GM12878 (cell line): ENCODE measurements around the gene CACNA2D4. TPM values are rescaled to one million over a fixed set of nuclear protein-coding genes. Genes with fewer than 3 reads are reported as not detected.

ENCODE experiments used
- ATAC-seq: fragments of 200-7000 bp; cut with Tn5 transposase; 3 replicates; pipeline ENCODE4 v1.9.1; 2020; ENCODE audit warnings: mild to moderate bottlenecking, moderate library complexity
- BruUV-seq: library from RNA; stranded (reverse); fragments of 400-500 nt; replicated peaks from 2 replicates; lab custom pipeline; 2021; lab: Mats Ljungman, UMichigan
- CTCF ChIA-PET: fragments of 300-600 bp; sonication (Branson Sonifier 250); formaldehyde crosslinking; extraction: SDS; loops from one replicate; lab custom pipeline; 2021; ENCODE audit warnings: inconsistent platforms; lab: Yijun Ruan, JAX
- POLR2A ChIA-PET: fragments of 350-600 bp; formaldehyde crosslinking; extraction: SDS; loops from one replicate; lab custom pipeline; 2021; ENCODE audit warnings: inconsistent platforms; lab: Charles Lee
- RAD21 ChIA-PET: fragments of 300-600 bp; sonication (Branson Sonifier 250); formaldehyde crosslinking; loops from one replicate; lab custom pipeline; 2023; ENCODE audit warnings: antibody characterized with exemption; ENCODE audit not compliant: unreplicated experiment; lab: Charles Lee
- SMC1A ChIA-PET: fragments of 300-600 bp; sonication (Branson Sonifier 250); formaldehyde crosslinking; loops from one replicate; lab custom pipeline; 2023; ENCODE audit not compliant: unreplicated experiment, uncharacterized antibody; lab: Charles Lee
- DNase-seq: peaks from one replicate; pipeline ENCODE4 v3.0.0-alpha.2; 2011; ENCODE audit warnings: low read depth, low spot score
- FAIRE-seq: peaks from 3 replicates; lab custom pipeline; 2011; peaks lifted over from hg19 to GRCh38; lab: Jason Lieb, UNC
- H2AFZ ChIP-seq: 2 replicates; pipeline ENCODE4 v1.6.0; 2011; ENCODE audit warnings: low read depth, low read length, control low read depth; ENCODE audit not compliant: control insufficient read depth
- H3K27ac ChIP-seq: 2 replicates; pipeline ENCODE4 v1.5.1; 2011; ENCODE audit warnings: control low read depth; ENCODE audit not compliant: control insufficient read depth, insufficient read depth
- H3K27me3 ChIP-seq, 2 experiments: replicated peaks in 1 of 2; 2 replicates each; pipeline versions ENCODE4 v1.6.0 to v1.6.1; 2011; ENCODE audit warnings: low read length in 1 of 2; ENCODE audit not compliant: control insufficient read depth in 2 of 2, insufficient read depth in 2 of 2
- H3K36me3 ChIP-seq, 2 experiments: 2 replicates each; pipeline ENCODE4 v1.5.1; 2011; ENCODE audit warnings: low read length in 1 of 2; ENCODE audit not compliant: control insufficient read depth in 2 of 2, insufficient read depth in 2 of 2
- H3K4me1 ChIP-seq: 2 replicates; pipeline ENCODE4 v1.6.1; 2011; ENCODE audit warnings: mild to moderate bottlenecking, low read length, moderate library complexity, mixed read lengths; ENCODE audit not compliant: control insufficient read depth, insufficient read depth
- H3K4me2 ChIP-seq: 2 replicates; pipeline ENCODE4 v1.6.0; 2011; ENCODE audit warnings: control low read depth; ENCODE audit not compliant: control insufficient read depth, insufficient read depth
- H3K4me3 ChIP-seq: fragments of 200-600 bp; sonication (generic); 2 replicates; pipeline ENCODE4 v1.5.1; 2016
- H3K79me2 ChIP-seq: 2 replicates; pipeline ENCODE4 v1.6.0; 2011; ENCODE audit warnings: low read length; ENCODE audit not compliant: control insufficient read depth, insufficient read depth
- H3K9ac ChIP-seq: 2 replicates; pipeline ENCODE4 v1.8.0; 2011; ENCODE audit warnings: low read length, control low read depth, mixed read lengths; ENCODE audit not compliant: control insufficient read depth, insufficient read depth
- H3K9me3 ChIP-seq: replicated peaks from 3 replicates; pipeline ENCODE4 v1.5.1; 2011; ENCODE audit warnings: mild to moderate bottlenecking, low read length; ENCODE audit not compliant: control insufficient read depth, insufficient read depth
- H4K20me1 ChIP-seq: 2 replicates; pipeline ENCODE4 v1.6.0; 2011; ENCODE audit not compliant: control insufficient read depth, insufficient read depth
- CREB1 ChIP-seq: IDR thresholded peaks from 2 replicates; pipeline ENCODE4 v1.6.1; 2012; ENCODE audit warnings: low read depth, mild to moderate bottlenecking, inconsistent platforms
- CREM ChIP-seq: IDR thresholded peaks from 2 replicates; pipeline ENCODE4 v1.6.1; 2014; ENCODE audit warnings: antibody characterized with exemption, low read depth
- DPF2 ChIP-seq: fragments of 450-650 bp; IDR thresholded peaks from 2 replicates; pipeline ENCODE4 v1.6.1; 2017; ENCODE audit warnings: mild to moderate bottlenecking
- E2F4 ChIP-seq: IDR thresholded peaks from 2 replicates; pipeline ENCODE4 v1.6.1; 2012; ENCODE audit warnings: low read depth, low read length, improper control_type of control experiment
- ETV6 ChIP-seq, 2 experiments: fragments of 450-650 bp in 1 of 2; IDR thresholded peaks in 1 of 2; conservative IDR thresholded peaks in 1 of 2; 2 replicates each; pipeline ENCODE4 v1.6.1; 2014; ENCODE audit warnings: antibody characterized with exemption in 1 of 2, borderline replicate concordance in 1 of 2, low read depth in 1 of 2, mild to moderate bottlenecking in 1 of 2, moderate library complexity in 1 of 2
- MEF2B ChIP-seq: fragments of 450-650 bp; IDR thresholded peaks from 2 replicates; pipeline ENCODE4 v1.6.1; 2018; ENCODE audit warnings: mild to moderate bottlenecking, moderate library complexity; ENCODE audit not compliant: partially characterized antibody, poor library complexity, severe bottlenecking
- PAX8 ChIP-seq: fragments of 450-650 bp; IDR thresholded peaks from 2 replicates; pipeline ENCODE4 v1.6.1; 2017; ENCODE audit warnings: mild to moderate bottlenecking, moderate library complexity
- PML ChIP-seq: IDR thresholded peaks from 2 replicates; pipeline ENCODE4 v1.6.1; 2012; ENCODE audit warnings: low read length, inconsistent platforms
- POU2F2 ChIP-seq: IDR thresholded peaks from 3 replicates; pipeline ENCODE4 v1.6.1; 2011; ENCODE audit warnings: low read depth, mild to moderate bottlenecking, low read length, borderline replicate concordance
- RBBP5 ChIP-seq: fragments of 200-600 bp; sonication (generic); conservative IDR thresholded peaks from 2 replicates; pipeline ENCODE4 v1.6.1; 2016
- SPI1 ChIP-seq: IDR thresholded peaks from 2 replicates; pipeline ENCODE4 v1.6.1; 2011; ENCODE audit warnings: low read depth, mild to moderate bottlenecking, low read length, moderate library complexity, borderline replicate concordance; ENCODE audit not compliant: insufficient read depth
- TCF3 ChIP-seq: IDR thresholded peaks from 2 replicates; pipeline ENCODE4 v1.6.1; 2012; ENCODE audit warnings: low read depth, mild to moderate bottlenecking, low read length, borderline replicate concordance; ENCODE audit not compliant: insufficient read depth
- WGBS: methylation state at CpG from one replicate; pipeline ENCODE4 v1.1.6; 2016; ENCODE audit warnings: low lambda C conversion rate; ENCODE audit not compliant: insufficient replicate concordance, insufficient coverage; ENCODE audit errors: missing lambda C conversion rate; 5-methylcytosine and 5-hydroxymethylcytosine counted together
- in situ Hi-C: fragments of 300-500 bp; cut with MboI; formaldehyde crosslinking; loops from 9 replicates; pipeline ENCODE4 v1.14.3; 2018; ENCODE audit warnings: mixed read lengths
- intact Hi-C: fragments of 100-400 bp; cut with micrococcal nuclease; formaldehyde crosslinking; loops from one replicate; pipeline ENCODE4 v1.14.2; 2022; ENCODE audit not compliant: unreplicated experiment
- polyA plus RNA-seq, 11 experiments: library from polyadenylated mRNA; depleted of rRNA in 4 of 11; unstranded in 6 of 11; stranded (reverse) in 5 of 11; fragments of >200 nt; fragmentation: Nextera tagmentation in 4 of 11; fragmentation: Illumina TruSeq in 1 of 11; extraction: Ambion mirVana in 4 of 11; extraction: Trizol in 1 of 11; gene quantifications; 1 replicate in 1 of 11; 2 replicates in 10 of 11; pipeline versions ENCODE4 v1.2.1 to v1.2.3, GENCODE V29; 2011 to 2016; ENCODE audit warnings: inconsistent platforms in 2 of 11, missing spikeins in 2 of 11, low read depth in 1 of 11
- total RNA-seq, 4 experiments: library from RNA; depleted of rRNA in 3 of 4; stranded (reverse); fragments of >200 nt in 3 of 4; fragmentation: Illumina TruSeq in 1 of 4; extraction: Trizol in 1 of 4; gene quantifications; 2 replicates each; pipeline versions ENCODE4 v1.2.1 to v1.2.3, GENCODE V29; 2013 to 2021
- TF ChIP-seq, protein P1 (sequence below): IDR thresholded peaks from 2 replicates; pipeline ENCODE4 v1.6.1; 2012; ENCODE audit warnings: low read depth, low read length, improper control_type of control experiment
- TF ChIP-seq, protein P2 (sequence below): fragments of 450-650 bp; formaldehyde crosslinking; IDR thresholded peaks from 2 replicates; pipeline ENCODE4 v1.5.0; 2022; ENCODE audit warnings: mild to moderate bottlenecking, missing genetic modification characterization

Gene CACNA2D4
- total and polyA plus RNA-seq, 10 of the 15 experiments (the other 5 are each of a cell fraction or from before 2014, with no cell fraction given), result 0.03 to 1.0 (median 0.65) TPM

DNA sequence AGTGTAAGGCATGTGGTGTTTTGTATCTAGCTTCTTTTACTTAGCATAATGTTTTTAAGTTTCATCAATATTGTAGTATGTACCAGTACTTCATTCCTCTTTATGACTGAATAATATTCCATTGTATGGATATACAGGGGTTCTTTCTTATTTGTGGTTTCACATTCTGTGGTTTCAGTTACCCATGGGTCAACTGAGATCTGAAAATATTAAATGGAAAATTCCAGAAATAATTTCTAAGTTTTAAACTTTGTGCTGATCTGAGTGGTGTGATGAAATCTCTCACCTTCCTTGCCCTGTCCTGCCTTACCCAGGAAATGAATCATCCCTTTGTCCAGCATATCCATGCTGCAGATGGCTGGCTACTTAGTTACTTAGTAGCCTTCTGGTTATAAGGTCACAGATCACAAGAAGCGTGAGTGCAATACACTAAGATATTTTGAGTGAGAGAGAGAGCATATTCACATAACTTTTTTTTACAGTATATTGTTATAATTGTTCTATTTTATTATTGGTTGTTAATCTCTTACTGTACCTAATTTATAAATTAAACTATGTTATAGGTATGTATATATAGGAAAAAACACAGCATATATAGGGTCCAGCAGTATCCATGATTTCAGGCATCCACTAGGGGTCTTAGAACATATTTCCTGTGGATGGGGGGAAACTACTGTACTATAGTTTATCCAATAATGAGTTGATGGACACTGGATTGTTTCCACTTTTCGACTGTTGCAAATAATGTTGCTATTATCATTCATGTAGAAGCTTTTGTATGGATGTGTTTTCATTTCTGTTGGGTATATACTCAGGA is 157.7 kb downstream of the CACNA2D4 start (continued):
- TF ChIP-seq, protein P1, sequence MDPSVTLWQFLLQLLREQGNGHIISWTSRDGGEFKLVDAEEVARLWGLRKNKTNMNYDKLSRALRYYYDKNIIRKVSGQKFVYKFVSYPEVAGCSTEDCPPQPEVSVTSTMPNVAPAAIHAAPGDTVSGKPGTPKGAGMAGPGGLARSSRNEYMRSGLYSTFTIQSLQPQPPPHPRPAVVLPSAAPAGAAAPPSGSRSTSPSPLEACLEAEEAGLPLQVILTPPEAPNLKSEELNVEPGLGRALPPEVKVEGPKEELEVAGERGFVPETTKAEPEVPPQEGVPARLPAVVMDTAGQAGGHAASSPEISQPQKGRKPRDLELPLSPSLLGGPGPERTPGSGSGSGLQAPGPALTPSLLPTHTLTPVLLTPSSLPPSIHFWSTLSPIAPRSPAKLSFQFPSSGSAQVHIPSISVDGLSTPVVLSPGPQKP, result no peak
- TF ChIP-seq, all 136 proteins: peak for 0

DNA sequence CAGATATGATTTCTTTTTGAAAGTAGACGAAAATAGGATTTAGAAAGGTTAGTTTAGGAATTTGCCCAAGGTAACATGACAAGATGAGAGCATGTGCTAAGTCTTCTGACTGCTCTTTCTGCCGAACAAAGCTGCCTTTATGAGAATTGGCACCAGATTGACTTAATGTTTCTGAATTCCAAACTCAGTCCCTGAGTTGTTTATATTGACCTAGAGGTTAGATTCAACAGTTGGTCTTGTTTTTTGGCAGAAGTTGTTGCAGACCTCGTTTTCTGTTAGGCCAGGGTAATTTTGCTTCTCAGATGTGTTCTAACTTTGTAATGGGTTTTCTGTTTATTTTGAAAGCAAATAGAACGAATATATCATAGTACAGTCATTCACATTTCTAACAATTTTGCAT is 159.6 kb downstream of the CACNA2D4 start:
- intact Hi-C loops, result no loop called here
- WGBS, result 70% methylated on average over 4 of the region's 4 CpGs
- CTCF ChIA-PET, result no interaction called here
- TF ChIP-seq, protein P2, sequence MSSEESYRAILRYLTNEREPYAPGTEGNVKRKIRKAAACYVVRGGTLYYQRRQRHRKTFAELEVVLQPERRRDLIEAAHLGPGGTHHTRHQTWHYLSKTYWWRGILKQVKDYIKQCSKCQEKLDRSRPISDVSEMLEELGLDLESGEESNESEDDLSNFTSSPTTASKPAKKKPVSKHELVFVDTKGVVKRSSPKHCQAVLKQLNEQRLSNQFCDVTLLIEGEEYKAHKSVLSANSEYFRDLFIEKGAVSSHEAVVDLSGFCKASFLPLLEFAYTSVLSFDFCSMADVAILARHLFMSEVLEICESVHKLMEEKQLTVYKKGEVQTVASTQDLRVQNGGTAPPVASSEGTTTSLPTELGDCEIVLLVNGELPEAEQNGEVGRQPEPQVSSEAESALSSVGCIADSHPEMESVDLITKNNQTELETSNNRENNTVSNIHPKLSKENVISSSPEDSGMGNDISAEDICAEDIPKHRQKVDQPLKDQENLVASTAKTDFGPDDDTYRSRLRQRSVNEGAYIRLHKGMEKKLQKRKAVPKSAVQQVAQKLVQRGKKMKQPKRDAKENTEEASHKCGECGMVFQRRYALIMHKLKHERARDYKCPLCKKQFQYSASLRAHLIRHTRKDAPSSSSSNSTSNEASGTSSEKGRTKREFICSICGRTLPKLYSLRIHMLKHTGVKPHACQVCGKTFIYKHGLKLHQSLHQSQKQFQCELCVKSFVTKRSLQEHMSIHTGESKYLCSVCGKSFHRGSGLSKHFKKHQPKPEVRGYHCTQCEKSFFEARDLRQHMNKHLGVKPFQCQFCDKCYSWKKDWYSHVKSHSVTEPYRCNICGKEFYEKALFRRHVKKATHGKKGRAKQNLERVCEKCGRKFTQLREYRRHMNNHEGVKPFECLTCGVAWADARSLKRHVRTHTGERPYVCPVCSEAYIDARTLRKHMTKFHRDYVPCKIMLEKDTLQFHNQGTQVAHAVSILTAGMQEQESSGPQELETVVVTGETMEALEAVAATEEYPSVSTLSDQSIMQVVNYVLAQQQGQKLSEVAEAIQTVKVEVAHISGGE, result no peak
- TF ChIP-seq SPI1, result no peak
- no peak for TF ChIP-seq E2F4
- no peak for TF ChIP-seq RBBP5
- TF ChIP-seq TCF3, result no peak
- no peak for TF ChIP-seq CREB1
- no peak for TF ChIP-seq ETV6 (conservative IDR thresholded peaks at IDR 0.05 in 1 of 2, IDR thresholded peaks at IDR 0.05 in 1 of 2; ENCODE audit: borderline replicate concordance in 1 of 2, low read depth in 1 of 2)
- TF ChIP-seq POU2F2, result no peak
- TF ChIP-seq PAX8, result no peak
- no peak for TF ChIP-seq MEF2B
- no peak for TF ChIP-seq DPF2
- TF ChIP-seq CREM, result no peak
- TF ChIP-seq PML, result no peak

More for the DNA sequence above, 159.6 kb downstream of the CACNA2D4 start:
- Histone ChIP-seq H3K36me3 (peaks cover 0 to 22% of the 10 kb centered on the region in 2 experiments; a peak in 3 of 4 replicates), H4K20me1 (no peaks in the 10 kb centered on the region), H3K4me2 (no peak overlapping the region), H3K9ac (no peak overlapping the region), H3K9me3 (no peaks in the 10 kb centered on the region), H3K4me3 (no peak overlapping the region), H3K79me2 (peaks cover 1% of the 10 kb centered on the region), H3K27me3 (no peaks in the 10 kb centered on the region), H2AFZ (no peak overlapping the region), H3K27ac (no peak overlapping the region), H3K4me1 (no peaks in the 10 kb centered on the region)
- ChIA-PET POLR2A (no interaction called here), RAD21 (no interaction called here), SMC1A (interaction anchor here (0.7 kb wide), 1 partner anchor 88 kb away, joined by 6 read pairs; no protein-coding TSS in a partner anchor)
- ATAC-seq (no peak), FAIRE-seq (no peak), DNase-seq (no peak)
- in situ Hi-C loops, result no loop called here
- no TSS peak for BruUV-seq
